Naive B cell (primary cell): ENCODE data around the gene DNAJC6. TPM values are rescaled to one million over a fixed set of nuclear protein-coding genes. Genes with fewer than 3 reads are reported as not detected.

Experiments used
- ATAC-seq, 2 donors: fragments of 150-1000 bp; cut with Tn5 transposase; 2 replicates each; pipeline ENCODE4 v1.10.0; 2021; ENCODE audit warnings: low read depth in 2 of 2, mild to moderate bottlenecking in 2 of 2, moderate library complexity in 2 of 2
- DNase-seq: peaks from one replicate; pipeline ENCODE4 v3.0.0; 2022
- H3K27ac Mint-ChIP-seq, 6 donors: one replicate each; pipeline ENCODE4 v1.8.0; 2020 to 2022; ENCODE audit warnings: mild to moderate bottlenecking in 6 of 6, mixed read lengths in 6 of 6, moderate library complexity in 5 of 6, inconsistent platforms in 2 of 6
- H3K27me3 Mint-ChIP-seq, 3 donors: one replicate each; pipeline ENCODE4 v1.8.0; 2021 to 2022; ENCODE audit warnings: mixed read lengths in 3 of 3, mild to moderate bottlenecking in 1 of 3
- H3K36me3 Mint-ChIP-seq, 2 donors: one replicate each; pipeline ENCODE4 v1.8.0; 2020 to 2022; ENCODE audit warnings: mixed read lengths in 2 of 2, inconsistent platforms in 1 of 2, mild to moderate bottlenecking in 1 of 2
- H3K4me1 Mint-ChIP-seq, 3 donors: one replicate each; pipeline ENCODE4 v1.8.0; 2020 to 2022; ENCODE audit warnings: mixed read lengths in 3 of 3, inconsistent platforms in 1 of 3, mild to moderate bottlenecking in 1 of 3, moderate library complexity in 1 of 3
- H3K4me3 Mint-ChIP-seq, 8 donors: one replicate each; pipeline ENCODE4 v1.8.0; 2020 to 2022; ENCODE audit warnings: mild to moderate bottlenecking in 8 of 8, mixed read lengths in 8 of 8, moderate library complexity in 8 of 8, inconsistent platforms in 2 of 8
- H3K9me3 Mint-ChIP-seq, 7 donors: one replicate each; pipeline ENCODE4 v1.8.0; 2020 to 2022; ENCODE audit warnings: mixed read lengths in 7 of 7, mild to moderate bottlenecking in 5 of 7, inconsistent platforms in 2 of 7, moderate library complexity in 1 of 7
- polyA plus RNA-seq, 6 donors: library from polyadenylated mRNA; unstranded; fragments of 300-500 nt; fragmentation: Illumina TruSeq; gene quantifications; one replicate each; pipeline ENCODE4 v1.2.3, GENCODE V29; 2021; ENCODE audit warnings: low read depth in 6 of 6

DNAJC6 gene
- polyA plus RNA-seq, 6 donors from 2014 or later = 0.19 to 0.63 TPM; not detected in 4

- Mint-ChIP-seq H3K36me3 (peaks cover 5 to 15% of the 10 kb centered on the region in 2 donors), H3K4me1 (peaks cover 6 to 12% (median 9%) of the 10 kb centered on the region in 3 donors), H3K9me3 (no peaks in the 10 kb centered on the region), H3K27me3 (peaks cover 0 to 5% (median 4%) of the 10 kb centered on the region in 3 donors), H3K4me3 (no peak overlapping the region), H3K27ac (no peak overlapping the region)
- ATAC-seq (no peak), DNase-seq (no peak)
Measured at GRCh38 chr1:65421351-65422025, 112.1 kb downstream of the DNAJC6 start.

DNA sequence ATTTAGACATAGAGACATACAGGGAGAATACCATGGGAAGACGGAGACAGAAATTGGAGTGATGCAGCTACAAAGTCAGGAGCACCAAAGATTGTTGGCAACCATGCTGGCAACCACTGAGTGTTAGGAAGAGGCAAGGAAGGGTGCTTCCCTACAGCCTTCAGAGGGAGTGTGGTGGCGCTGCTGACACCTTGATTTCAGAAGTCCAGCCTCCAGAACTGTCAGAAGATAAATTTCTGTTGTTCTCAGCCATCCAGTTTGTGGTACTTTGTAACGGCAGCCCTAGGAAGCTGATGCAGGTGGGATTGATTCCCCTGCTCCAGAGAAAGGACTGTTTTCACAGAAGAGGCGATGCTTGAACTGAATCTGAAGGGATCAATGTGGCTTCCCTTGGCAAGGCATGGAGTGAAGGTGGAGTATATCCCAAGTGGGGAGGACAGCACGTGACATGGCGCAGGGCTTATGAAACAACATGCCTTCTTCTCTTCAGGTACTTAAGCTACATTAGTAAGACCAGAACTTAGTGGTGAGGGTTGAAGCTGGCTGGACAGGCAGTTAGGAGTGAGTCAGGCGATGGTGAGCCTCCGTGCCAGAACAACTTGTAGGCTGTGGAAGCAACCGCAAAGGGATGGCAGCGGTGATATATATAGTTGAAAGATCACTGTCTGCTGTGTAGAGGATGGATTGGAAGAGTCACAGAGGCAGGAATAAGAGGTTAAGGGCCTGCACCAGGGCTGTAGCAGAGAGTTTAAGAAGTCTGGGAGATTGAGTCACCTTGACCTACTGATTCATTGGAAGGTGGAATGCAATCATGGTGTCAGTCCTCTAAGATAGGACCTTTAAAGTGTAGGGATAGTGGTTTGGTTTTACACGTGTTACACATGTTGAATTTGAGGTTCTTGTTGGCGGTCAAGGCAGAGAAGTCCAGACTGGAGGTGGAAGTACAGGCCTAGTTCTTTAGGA is 113.2 kb downstream of the DNAJC6 start:
- Mint-ChIP-seq H3K4me3 (no peak overlapping the region), H3K27me3 (peaks cover 0 to 2% (median under 1%) of the 10 kb centered on the region in 3 donors), H3K9me3 (no peaks in the 10 kb centered on the region), H3K36me3 (peaks cover 5 to 17% of the 10 kb centered on the region in 2 donors), H3K4me1 (peaks cover 6 to 12% (median 9%) of the 10 kb centered on the region in 3 donors), H3K27ac (no peak overlapping the region)
- ATAC-seq (no peak), DNase-seq (no peak)

DNA sequence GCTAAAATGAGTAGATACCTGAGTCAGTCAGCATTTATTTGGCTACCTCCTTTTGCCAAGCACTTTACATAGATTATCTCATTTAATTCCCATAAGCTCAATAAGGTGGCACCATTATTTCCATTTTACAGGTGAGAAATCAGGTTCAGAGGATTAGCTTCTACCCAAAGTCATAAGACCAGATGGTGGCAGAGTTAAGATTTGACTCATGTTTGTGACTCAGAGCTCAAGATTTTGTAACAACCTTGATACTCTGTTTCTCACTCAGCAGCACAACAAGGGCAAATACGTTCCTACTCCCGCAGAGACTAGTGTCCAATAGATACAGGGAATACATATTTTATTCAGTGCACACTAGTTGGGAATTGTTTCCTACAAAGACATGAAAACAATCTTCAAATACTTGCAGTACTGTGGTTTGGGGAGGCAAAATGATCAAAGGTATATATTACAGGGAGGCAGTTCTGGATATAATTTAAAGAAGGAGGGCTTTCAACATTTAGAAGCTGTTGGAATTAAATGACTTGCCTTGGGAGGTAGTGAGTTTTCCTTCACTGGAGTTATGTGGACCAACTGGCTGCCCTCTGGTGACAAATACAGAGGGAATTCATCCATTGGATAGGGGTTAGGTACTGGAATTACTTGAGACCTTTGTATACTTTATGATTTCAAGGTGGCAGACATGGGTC is 114.7 kb downstream of the DNAJC6 start:
- DNase-seq = no peak
- peaks cover 5 to 17% of the 10 kb centered on the region in 2 donors for H3K36me3 Mint-ChIP-seq
- H3K27me3 Mint-ChIP-seq = no peaks in the 10 kb centered on the region
- H3K9me3 Mint-ChIP-seq = no peaks in the 10 kb centered on the region
- no peak overlapping the region for H3K4me3 Mint-ChIP-seq
- no peak overlapping the region for H3K27ac Mint-ChIP-seq
- peaks cover 6 to 12% (median 9%) of the 10 kb centered on the region in 3 donors for H3K4me1 Mint-ChIP-seq
- ATAC-seq = no peak

- no peak for DNase-seq
- Mint-ChIP-seq H3K36me3 (peaks cover 5 to 17% of the 10 kb centered on the region in 2 donors), H3K4me3 (no peak overlapping the region), H3K4me1 (peaks cover 4 to 7% (median 7%) of the 10 kb centered on the region in 3 donors), H3K9me3 (no peaks in the 10 kb centered on the region), H3K27ac (no peak overlapping the region), H3K27me3 (no peaks in the 10 kb centered on the region)
- ATAC-seq = no peak
Measured at GRCh38 chr1:65424573-65424889, 115.2 kb downstream of the DNAJC6 start.

- no peak for ATAC-seq
- no peak overlapping the region for H3K27ac Mint-ChIP-seq
- no peak overlapping the region for H3K4me3 Mint-ChIP-seq
- H3K4me1 Mint-ChIP-seq = peaks cover 0 to 2% (median 2%) of the 10 kb centered on the region in 3 donors
- peaks cover 5 to 17% of the 10 kb centered on the region in 2 donors for H3K36me3 Mint-ChIP-seq
- no peak for DNase-seq
- no peaks in the 10 kb centered on the region for H3K9me3 Mint-ChIP-seq
- no peaks in the 10 kb centered on the region for H3K27me3 Mint-ChIP-seq
Measured at GRCh38 chr1:65425006-65425405, 115.7 kb downstream of the DNAJC6 start.

- Mint-ChIP-seq H3K27me3 (no peaks in the 10 kb centered on the region), H3K27ac (no peak overlapping the region)
Measured at GRCh38 chr1:65425697-65426096, 116.4 kb downstream of the DNAJC6 start.

GRCh38 chr1:65429078-65429477 is 119.7 kb downstream of the DNAJC6 start:
- Mint-ChIP-seq H3K27me3 (no peaks in the 10 kb centered on the region), H3K9me3 (no peaks in the 10 kb centered on the region), H3K27ac (no peak overlapping the region), H3K4me1 (no peaks in the 10 kb centered on the region), H3K4me3 (no peak overlapping the region), H3K36me3 (peaks cover 5 to 17% of the 10 kb centered on the region in 2 donors)
- ATAC-seq = no peak
- no peak for DNase-seq

More at GRCh38 chr1:65425697-65426096, 116.4 kb downstream of the DNAJC6 start:
- DNase-seq (no peak), ATAC-seq (no peak)
- Mint-ChIP-seq H3K4me1 (no peaks in the 10 kb centered on the region), H3K9me3 (no peaks in the 10 kb centered on the region), H3K4me3 (no peak overlapping the region), H3K36me3 (peaks cover 5 to 17% of the 10 kb centered on the region in 2 donors)

DNA sequence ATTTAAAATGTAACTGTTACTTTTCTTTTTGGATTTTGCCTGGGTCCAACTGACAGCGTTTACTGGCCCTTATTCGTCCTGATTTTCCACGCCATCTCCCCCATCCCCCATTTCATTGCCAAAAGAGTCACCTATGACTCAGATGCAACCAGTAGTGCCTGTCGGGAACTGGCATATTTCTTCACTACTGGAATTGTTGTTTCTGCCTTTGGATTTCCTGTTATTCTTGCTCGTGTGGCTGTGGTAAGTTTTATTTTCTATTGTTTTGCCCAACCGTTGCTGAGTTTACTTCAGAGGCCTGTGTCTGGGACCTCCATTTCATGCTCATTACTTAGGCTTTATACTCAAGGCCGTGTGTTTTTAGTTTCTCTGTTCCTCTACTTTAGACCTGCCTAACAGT is 120.5 kb downstream of the DNAJC6 start:
- no peak for ATAC-seq
- no peak overlapping the region for H3K27ac Mint-ChIP-seq
- H3K27me3 Mint-ChIP-seq = no peaks in the 10 kb centered on the region
- no peak for DNase-seq
- no peak overlapping the region for H3K4me3 Mint-ChIP-seq
- H3K4me1 Mint-ChIP-seq = no peaks in the 10 kb centered on the region
- no peaks in the 10 kb centered on the region for H3K9me3 Mint-ChIP-seq
- peaks cover 5 to 17% of the 10 kb centered on the region in 2 donors for H3K36me3 Mint-ChIP-seq

GRCh38 chr1:65431111-65431705 is 121.9 kb downstream of the DNAJC6 start:
- Mint-ChIP-seq H3K27me3 (no peaks in the 10 kb centered on the region), H3K27ac (no peak overlapping the region), H3K36me3 (peaks cover 3 to 5% of the 10 kb centered on the region in 2 donors), H3K9me3 (no peaks in the 10 kb centered on the region), H3K4me1 (no peaks in the 10 kb centered on the region), H3K4me3 (no peak overlapping the region)
- ATAC-seq (no peak), DNase-seq (no peak)

DNA sequence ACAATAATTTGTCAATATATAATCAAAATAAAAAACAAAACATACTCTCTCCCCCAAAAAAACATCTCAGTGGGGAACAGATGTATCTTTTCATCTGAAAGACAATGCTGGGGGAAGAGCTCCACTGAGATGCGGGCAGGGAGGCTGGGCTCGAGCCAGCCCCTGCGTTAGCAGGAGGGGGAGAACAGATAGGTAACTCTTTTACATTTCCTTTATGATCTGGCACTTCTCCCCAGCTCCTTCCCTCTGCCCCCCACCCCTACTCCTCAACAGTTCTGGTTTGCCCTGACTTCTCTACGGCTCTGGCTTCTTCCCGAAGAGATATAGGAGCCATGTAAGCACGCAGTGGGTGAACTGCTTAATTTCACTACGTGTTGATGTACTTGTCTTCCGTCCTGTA is 123.6 kb downstream of the DNAJC6 start:
- H3K4me1 Mint-ChIP-seq = no peaks in the 10 kb centered on the region
- ATAC-seq (no peak), DNase-seq (no peak)
- no peak overlapping the region for H3K27ac Mint-ChIP-seq
- H3K27me3 Mint-ChIP-seq = no peaks in the 10 kb centered on the region
- no peaks in the 10 kb centered on the region for H3K9me3 Mint-ChIP-seq
- no peak overlapping the region for H3K4me3 Mint-ChIP-seq
- no peaks in the 10 kb centered on the region for H3K36me3 Mint-ChIP-seq

DNA sequence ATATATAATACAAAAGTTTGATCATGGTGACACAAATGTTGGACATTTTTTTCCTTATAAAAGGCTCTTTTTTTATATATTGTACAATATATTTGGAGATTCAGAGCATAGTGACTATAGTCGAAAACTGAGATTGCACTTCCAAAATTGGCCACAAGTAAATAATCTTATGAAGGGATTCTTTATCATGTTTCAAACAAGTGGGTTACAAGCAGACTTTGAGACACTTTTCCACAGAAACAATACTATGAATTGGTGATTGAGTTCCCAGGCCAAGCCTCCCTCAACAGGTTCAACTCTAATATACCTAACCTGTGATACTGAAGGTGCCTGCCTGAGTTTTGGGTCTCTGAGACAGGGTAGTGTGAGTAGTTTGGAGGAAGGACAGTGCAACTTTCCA is 124.9 kb downstream of the DNAJC6 start:
- Mint-ChIP-seq H3K9me3 (no peaks in the 10 kb centered on the region), H3K4me1 (no peaks in the 10 kb centered on the region), H3K27me3 (no peaks in the 10 kb centered on the region), H3K27ac (no peak overlapping the region), H3K4me3 (no peak overlapping the region), H3K36me3 (no peaks in the 10 kb centered on the region)
- ATAC-seq (no peak), DNase-seq (no peak)

GRCh38 chr1:65434760-65435159 is 125.4 kb downstream of the DNAJC6 start:
- DNase-seq (no peak), ATAC-seq (no peak)
- Mint-ChIP-seq H3K4me1 (no peaks in the 10 kb centered on the region), H3K36me3 (no peaks in the 10 kb centered on the region), H3K4me3 (no peak overlapping the region), H3K27me3 (no peaks in the 10 kb centered on the region), H3K9me3 (no peaks in the 10 kb centered on the region), H3K27ac (peak overlapping the region in 1 of 6 donors; percentile 9)

GRCh38 chr1:65435987-65436386 is 126.6 kb downstream of the DNAJC6 start:
- Mint-ChIP-seq H3K36me3 (no peaks in the 10 kb centered on the region), H3K4me3 (no peak overlapping the region), H3K27me3 (no peaks in the 10 kb centered on the region), H3K4me1 (no peaks in the 10 kb centered on the region), H3K9me3 (no peaks in the 10 kb centered on the region), H3K27ac (peak overlapping the region in 1 of 6 donors; percentile 43)
- ATAC-seq (no peak), DNase-seq (no peak)
